Mesothelial cell of epicardium (in vitro differentiated cells): ENCODE measurements around the gene MORC4. TPM values are rescaled to one million over a fixed set of nuclear protein-coding genes. Genes with fewer than 3 reads are reported as not detected.

ENCODE experiments used
- DNase-seq, 2 experiments: peaks; one replicate each; pipeline ENCODE4 v3.0.0; 2021; ENCODE audit warnings: low spot score in 2 of 2; ENCODE audit not compliant: unreplicated experiment in 2 of 2
- H3K27ac Mint-ChIP-seq: 2 replicates; pipeline ENCODE4 v1.8.0; 2021; ENCODE audit warnings: mixed read lengths
- H3K27me3 Mint-ChIP-seq: 2 replicates; pipeline ENCODE4 v1.8.0; 2021; ENCODE audit warnings: low read depth, mixed read lengths
- H3K36me3 Mint-ChIP-seq: 2 replicates; pipeline ENCODE4 v1.8.0; 2021; ENCODE audit warnings: mixed read lengths
- H3K4me1 Mint-ChIP-seq: 2 replicates; pipeline ENCODE4 v1.8.0; 2021; ENCODE audit warnings: mixed read lengths
- H3K4me3 Mint-ChIP-seq: 2 replicates; pipeline ENCODE4 v1.8.0; 2021; ENCODE audit warnings: mild to moderate bottlenecking, moderate library complexity, mixed read lengths
- H3K9me3 Mint-ChIP-seq: 2 replicates; pipeline ENCODE4 v1.8.0; 2021; ENCODE audit warnings: mixed read lengths
- total RNA-seq: library from RNA; stranded (reverse); gene quantifications from 3 replicates; pipeline ENCODE4 v1.2.1, GENCODE V29; 2021
- TF ChIP-seq, protein P1 (sequence below): fragments of 200-600 bp; sonication (generic); IDR thresholded peaks from one replicate; pipeline ENCODE4 v1.5.0; 2021; ENCODE audit warnings: antibody characterized with exemption; ENCODE audit not compliant: unreplicated experiment

MORC4 gene
- total RNA-seq, 1 donor from 2014 or later: 22.2 TPM

DNA sequence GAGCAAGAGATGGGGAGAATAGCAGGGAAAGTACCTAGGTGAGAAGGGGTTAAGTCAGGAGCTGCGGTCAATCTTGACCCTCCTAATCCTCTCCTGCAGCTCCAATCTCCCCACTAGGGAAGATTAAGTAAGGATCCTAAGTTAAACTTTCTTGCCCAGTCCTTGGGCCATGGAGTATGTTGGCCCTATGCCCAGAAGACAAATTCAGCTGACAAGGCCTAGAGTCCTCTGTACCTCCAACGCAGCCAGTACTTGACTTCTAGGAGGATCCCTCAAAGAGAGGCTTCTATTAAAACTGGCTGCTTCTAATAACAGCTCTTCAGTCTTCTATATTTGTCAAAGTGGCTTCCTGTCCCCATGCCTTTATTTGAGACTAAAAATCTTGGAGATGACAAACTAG lies 78.4 kb downstream of the MORC4 start:
- Mint-ChIP-seq H3K36me3 (no peaks in the 10 kb centered on the region), H3K4me1 (peaks cover 4% of the 10 kb centered on the region), H3K27ac (no peak overlapping the region), H3K27me3 (no peaks in the 10 kb centered on the region), H3K9me3 (peaks cover 12% of the 10 kb centered on the region), H3K4me3 (no peak overlapping the region)
- DNase-seq: no peak
- TF ChIP-seq, protein P1, sequence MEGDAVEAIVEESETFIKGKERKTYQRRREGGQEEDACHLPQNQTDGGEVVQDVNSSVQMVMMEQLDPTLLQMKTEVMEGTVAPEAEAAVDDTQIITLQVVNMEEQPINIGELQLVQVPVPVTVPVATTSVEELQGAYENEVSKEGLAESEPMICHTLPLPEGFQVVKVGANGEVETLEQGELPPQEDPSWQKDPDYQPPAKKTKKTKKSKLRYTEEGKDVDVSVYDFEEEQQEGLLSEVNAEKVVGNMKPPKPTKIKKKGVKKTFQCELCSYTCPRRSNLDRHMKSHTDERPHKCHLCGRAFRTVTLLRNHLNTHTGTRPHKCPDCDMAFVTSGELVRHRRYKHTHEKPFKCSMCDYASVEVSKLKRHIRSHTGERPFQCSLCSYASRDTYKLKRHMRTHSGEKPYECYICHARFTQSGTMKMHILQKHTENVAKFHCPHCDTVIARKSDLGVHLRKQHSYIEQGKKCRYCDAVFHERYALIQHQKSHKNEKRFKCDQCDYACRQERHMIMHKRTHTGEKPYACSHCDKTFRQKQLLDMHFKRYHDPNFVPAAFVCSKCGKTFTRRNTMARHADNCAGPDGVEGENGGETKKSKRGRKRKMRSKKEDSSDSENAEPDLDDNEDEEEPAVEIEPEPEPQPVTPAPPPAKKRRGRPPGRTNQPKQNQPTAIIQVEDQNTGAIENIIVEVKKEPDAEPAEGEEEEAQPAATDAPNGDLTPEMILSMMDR: no peak

DNA sequence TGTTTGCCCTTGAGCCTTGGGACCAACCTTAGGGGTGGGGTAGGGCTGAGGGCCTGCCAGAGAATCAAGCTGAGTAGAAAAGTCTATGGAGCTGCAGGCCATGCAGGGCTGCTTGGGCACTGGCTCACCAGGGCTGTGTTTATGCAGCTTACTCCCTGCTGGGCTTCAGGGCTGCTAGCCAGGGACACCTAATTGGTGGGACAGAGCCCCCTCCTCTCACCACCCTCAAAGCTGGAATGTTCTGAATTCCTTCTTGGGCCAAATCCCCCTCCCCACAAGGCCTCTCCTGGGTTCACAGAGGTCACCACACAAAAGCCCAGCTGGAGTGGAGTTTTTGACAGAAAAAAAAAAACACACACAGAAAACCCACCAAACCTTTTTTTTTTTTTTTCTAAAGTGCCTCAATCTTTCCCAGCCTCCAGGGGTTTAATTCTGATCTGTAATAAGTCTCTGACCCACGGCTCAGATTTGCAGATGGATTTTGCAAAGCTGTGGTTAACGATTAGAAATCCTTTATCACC lies 80.0 kb downstream of the MORC4 start, which contains the start of gene CLDN2:
Gene CLDN2, plus strand, starts transcription at position 471 of the 521 bp plus-strand sequence. CDS start 7,827 bp downstream, outside the sequence.
- no peak within 1 kb of the TSS for H3K27ac Mint-ChIP-seq
- H3K4me3 Mint-ChIP-seq: no peak within 1 kb of the TSS

DNA sequence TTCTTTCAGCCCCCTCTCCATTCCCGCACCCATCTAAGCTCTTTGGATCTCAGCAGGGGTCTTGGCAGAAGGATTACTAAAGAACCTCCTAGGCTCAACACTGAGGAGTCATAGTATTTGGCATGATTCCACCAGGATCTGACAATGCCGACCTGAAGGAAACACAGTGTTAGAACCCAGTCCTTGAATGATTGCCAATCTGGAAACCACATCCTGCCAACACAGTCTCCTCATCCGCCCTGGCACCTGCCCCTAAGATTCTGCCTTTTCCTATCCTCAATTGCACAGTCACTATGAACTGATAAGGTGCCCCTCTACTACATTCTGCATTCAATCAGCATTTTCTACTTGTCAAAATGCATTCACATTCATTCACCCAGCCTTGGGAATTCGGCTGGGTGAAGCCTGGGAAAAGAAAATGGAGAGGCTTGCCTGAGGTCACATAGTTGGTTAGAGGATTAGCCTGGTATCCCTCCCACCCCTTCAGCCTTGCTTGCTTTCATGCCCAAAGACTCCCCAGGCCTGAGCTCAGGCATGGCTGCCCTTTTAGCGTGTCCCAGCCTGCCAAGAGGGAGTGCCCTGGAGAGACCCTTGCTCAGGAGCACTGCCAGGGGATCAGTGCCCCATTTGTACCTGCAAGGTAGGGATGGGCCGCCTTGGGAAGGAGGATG lies 82.0 kb downstream of the MORC4 start:
- Mint-ChIP-seq H3K9me3 (peaks cover 16% of the 10 kb centered on the region), H3K27me3 (no peaks in the 10 kb centered on the region), H3K27ac (no peak overlapping the region), H3K4me1 (peaks cover 4% of the 10 kb centered on the region), H3K4me3 (no peak overlapping the region), H3K36me3 (no peaks in the 10 kb centered on the region)
- DNase-seq: no peak
- TF ChIP-seq, protein P1: no peak

More for the DNA sequence above, 80.0 kb downstream of the MORC4 start, which contains the start of gene CLDN2:
- Mint-ChIP-seq H3K36me3 (no peaks in the 10 kb centered on the region), H3K27me3 (no peaks in the 10 kb centered on the region), H3K9me3 (peaks cover 16% of the 10 kb centered on the region), H3K4me1 (peaks cover 4% of the 10 kb centered on the region)
- TF ChIP-seq, protein P1: no peak
- DNase-seq: no peak

DNA sequence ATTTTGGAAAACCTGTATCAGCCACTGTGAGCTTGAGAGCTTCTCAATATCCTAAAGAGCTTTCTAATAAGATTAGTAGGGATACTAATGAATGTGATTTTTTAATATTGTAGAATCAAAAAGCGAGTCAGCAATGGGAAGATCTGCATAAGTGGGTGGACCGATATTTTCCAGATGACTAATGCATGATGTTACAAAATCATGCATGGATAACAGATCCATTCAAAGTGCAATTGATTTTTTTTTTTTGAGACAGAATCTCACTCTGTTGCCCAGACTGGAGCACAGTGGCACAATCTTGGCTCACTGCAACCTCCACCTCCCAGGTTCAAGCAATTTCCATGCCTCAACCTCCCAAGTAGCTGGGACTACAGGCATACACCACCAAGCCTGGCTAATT lies 87.1 kb downstream of the MORC4 start:
- Mint-ChIP-seq H3K27ac (no peak overlapping the region), H3K9me3 (peaks cover 24% of the 10 kb centered on the region), H3K4me3 (no peak overlapping the region), H3K36me3 (no peaks in the 10 kb centered on the region), H3K27me3 (no peaks in the 10 kb centered on the region), H3K4me1 (no peaks in the 10 kb centered on the region)
- DNase-seq: no peak
- TF ChIP-seq, protein P1: no peak

DNA sequence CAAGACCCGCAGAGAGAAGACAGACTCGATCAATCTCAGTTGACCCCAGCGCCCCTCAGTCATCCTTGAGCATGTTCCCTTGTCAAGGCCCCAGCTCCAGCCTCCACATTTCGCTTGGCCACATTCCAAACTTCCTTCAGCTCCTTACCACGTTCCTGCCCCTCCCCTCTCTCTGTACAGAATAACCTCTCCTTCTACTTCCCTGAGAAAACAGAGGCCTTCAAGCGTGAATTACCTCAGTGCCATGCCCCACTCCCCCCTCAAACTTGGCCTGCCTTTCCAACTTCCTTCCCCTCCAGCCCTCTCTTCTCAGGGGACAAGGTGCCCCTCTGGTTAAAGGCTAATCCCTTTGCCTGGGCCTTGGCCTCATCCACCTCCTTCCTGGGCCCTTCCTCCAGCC lies 93.7 kb downstream of the MORC4 start:
- TF ChIP-seq, protein P1: no peak
- no peaks in the 10 kb centered on the region for H3K36me3 Mint-ChIP-seq
- peaks cover under 1% of the 10 kb centered on the region for H3K27me3 Mint-ChIP-seq
- peaks cover 16% of the 10 kb centered on the region for H3K9me3 Mint-ChIP-seq
- H3K4me1 Mint-ChIP-seq: peaks cover 14% of the 10 kb centered on the region
- DNase-seq: no peak
- peak overlapping the region; percentile 9 for H3K27ac Mint-ChIP-seq
- no peak overlapping the region for H3K4me3 Mint-ChIP-seq
